IMR-90 (cell line): Measurements from ENCODE around the gene TAF4B. TPM values are rescaled to one million over a fixed set of nuclear protein-coding genes. Genes with fewer than 3 reads are reported as not detected.

Experiments
- ATAC-seq: fragments of 200-7000 bp; cut with Tn5 transposase; 2 replicates; pipeline ENCODE4 v1.9.1; 2020; ENCODE audit warnings: low read depth, mild to moderate bottlenecking, moderate library complexity
- BruUV-seq: library from RNA; stranded (reverse); fragments of 400-500 nt; replicated peaks from 2 replicates; lab custom pipeline; 2021; lab: Mats Ljungman, UMichigan
- CTCF ChIA-PET: fragments of 300-600 bp; formaldehyde crosslinking; extraction: SDS; loops from one replicate; lab custom pipeline; 2021; ENCODE audit warnings: antibody characterized with exemption; lab: Yijun Ruan, JAX
- POLR2A ChIA-PET: fragments of 300-600 bp; sonication (Branson Sonifier 250); formaldehyde crosslinking; loops from one replicate; lab custom pipeline; 2022; ENCODE audit warnings: antibody characterized with exemption; ENCODE audit not compliant: unreplicated experiment; lab: Charles Lee
- DNase-seq: peaks from one replicate; pipeline ENCODE4 v3.0.0; 2013
- H2AFZ ChIP-seq: replicated peaks from 2 replicates; pipeline ENCODE3; 2013; ENCODE audit warnings: low read length, mild to moderate bottlenecking; ENCODE audit not compliant: poor library complexity
- H2AK5ac ChIP-seq: 2 replicates; pipeline ENCODE4 v1.6.1; 2013; ENCODE audit warnings: low read depth, low read length, inconsistent platforms
- H2AK9ac ChIP-seq: replicated peaks from 2 replicates; pipeline ENCODE3; 2013; ENCODE audit warnings: mild to moderate bottlenecking, low read depth, low read length, moderate library complexity; ENCODE audit not compliant: poor library complexity
- H2BK120ac ChIP-seq: 2 replicates; pipeline ENCODE4 v1.6.1; 2013; ENCODE audit warnings: low read depth, low read length, inconsistent platforms
- H2BK15ac ChIP-seq: 3 replicates; pipeline ENCODE4 v1.6.1; 2013; ENCODE audit warnings: low read depth, low read length, inconsistent platforms
- H2BK20ac ChIP-seq: 2 replicates; pipeline ENCODE4 v1.6.1; 2013; ENCODE audit warnings: low read depth, mild to moderate bottlenecking, inconsistent platforms, low read length, moderate library complexity
- H2BK5ac ChIP-seq: 2 replicates; pipeline ENCODE4 v1.6.1; 2013; ENCODE audit warnings: mild to moderate bottlenecking, low read depth, low read length, inconsistent platforms; ENCODE audit not compliant: poor library complexity, severe bottlenecking
- H3K14ac ChIP-seq: replicated peaks from 2 replicates; pipeline ENCODE4 v1.6.1; 2013; ENCODE audit warnings: low read depth, low read length, inconsistent platforms
- H3K18ac ChIP-seq: 2 replicates; pipeline ENCODE4 v1.6.1; 2013; ENCODE audit warnings: low read depth, low read length, control low read depth
- H3K23ac ChIP-seq: 2 replicates; pipeline ENCODE4 v1.6.1; 2013; ENCODE audit warnings: low read depth, low read length, inconsistent platforms
- H3K27ac ChIP-seq: 2 replicates; pipeline ENCODE4 v1.5.1; 2013; ENCODE audit warnings: mild to moderate bottlenecking, control low read depth, low read length; ENCODE audit not compliant: insufficient read depth
- H3K27me3 ChIP-seq: 2 replicates; pipeline ENCODE4 v1.6.1; 2013; ENCODE audit warnings: low read length; ENCODE audit not compliant: control insufficient read depth, insufficient read depth
- H3K36me3 ChIP-seq: 2 replicates; pipeline ENCODE4 v1.6.1; 2013; ENCODE audit warnings: low read length, mixed read lengths; ENCODE audit not compliant: control insufficient read depth, insufficient read depth
- H3K4ac ChIP-seq: 2 replicates; pipeline ENCODE4 v1.6.1; 2013; ENCODE audit warnings: low read depth, low read length, inconsistent platforms
- H3K4me1 ChIP-seq: 2 replicates; pipeline ENCODE4 v1.6.1; 2013; ENCODE audit warnings: low read length, mixed read lengths; ENCODE audit not compliant: control insufficient read depth, insufficient read depth
- H3K4me2 ChIP-seq: 2 replicates; pipeline ENCODE4 v1.6.1; 2013; ENCODE audit warnings: low read depth, mild to moderate bottlenecking, control low read depth, low read length, moderate library complexity
- H3K4me3 ChIP-seq: 2 replicates; pipeline ENCODE4 v1.5.1; 2013; ENCODE audit warnings: low read depth, mild to moderate bottlenecking, control low read depth, low read length, moderate library complexity; ENCODE audit not compliant: insufficient read depth
- H3K56ac ChIP-seq: 2 replicates; pipeline ENCODE4 v1.6.1; 2013; ENCODE audit warnings: low read length, inconsistent platforms; ENCODE audit not compliant: insufficient read depth; ENCODE audit errors: extremely low read depth
- H3K79me1 ChIP-seq, 2 experiments: 2 replicates each; pipeline ENCODE4 v1.6.1; 2013; ENCODE audit warnings: low read length in 2 of 2, inconsistent platforms in 1 of 2, low read depth in 1 of 2
- H3K9ac ChIP-seq: 2 replicates; pipeline ENCODE4 v1.6.1; 2013; ENCODE audit warnings: low read depth, low read length, control low read depth
- H3K9me1 ChIP-seq: 2 replicates; pipeline ENCODE4 v1.6.1; 2013; ENCODE audit warnings: low read length, inconsistent platforms; ENCODE audit not compliant: insufficient read depth
- H3K9me3 ChIP-seq: 2 replicates; pipeline ENCODE4 v1.6.1; 2013; ENCODE audit warnings: low read length; ENCODE audit not compliant: control insufficient read depth, insufficient read depth
- H4K20me1 ChIP-seq: 2 replicates; pipeline ENCODE4 v1.6.1; 2013; ENCODE audit warnings: low read length, inconsistent platforms; ENCODE audit not compliant: insufficient read depth
- H4K5ac ChIP-seq: 2 replicates; pipeline ENCODE4 v1.6.1; 2013; ENCODE audit warnings: mild to moderate bottlenecking, low read depth, low read length, control low read depth
- H4K8ac ChIP-seq, 2 experiments: 2 replicates each; pipeline ENCODE4 v1.6.1; 2013; ENCODE audit warnings: low read depth in 2 of 2, low read length in 2 of 2, control low read depth in 1 of 2, inconsistent platforms in 1 of 2
- H4K91ac ChIP-seq: 2 replicates; pipeline ENCODE4 v1.6.1; 2013; ENCODE audit warnings: low read depth, low read length, inconsistent platforms; ENCODE audit not compliant: insufficient read depth
- CEBPB ChIP-seq: IDR thresholded peaks from 2 replicates; pipeline ENCODE4 v1.6.1; 2012; ENCODE audit warnings: low read depth, low read length, improper control_type of control experiment
- NFE2L2 ChIP-seq: fragments of 150-350 bp; IDR thresholded peaks from 2 replicates; pipeline ENCODE4 v1.6.1; 2016; ENCODE audit warnings: low read depth, mild to moderate bottlenecking, low read length
- WGBS, 2 experiments: methylation state at CpG; one replicate each; pipeline versions ENCODE4 v1.1.5 to v1.1.7; 2013; ENCODE audit warnings: missing lambda C conversion rate in 2 of 2; ENCODE audit not compliant: insufficient read length in 1 of 2; ENCODE audit errors: extremely low coverage in 2 of 2; 5-methylcytosine and 5-hydroxymethylcytosine counted together
- dilution Hi-C: fragments of 300-500 bp; cut with HindIII; formaldehyde crosslinking; loops from one replicate; pipeline ENCODE4 v1.14.3; 2018; ENCODE audit warnings: low sequenced_read_pairs; ENCODE audit not compliant: unreplicated experiment
- in situ Hi-C: fragments of 300-500 bp; cut with MboI; formaldehyde crosslinking; loops from 3 replicates; pipeline ENCODE4 v1.14.3; 2019; ENCODE audit warnings: low sequenced_read_pairs, inconsistent platforms, mixed read lengths
- intact Hi-C: fragments of 100-400 bp; cut with micrococcal nuclease; formaldehyde crosslinking; loops from 2 replicates; pipeline ENCODE4 v1.10.0; 2022
- polyA plus RNA-seq, 3 experiments: library from polyadenylated mRNA; depleted of rRNA; stranded (reverse); fragments of >200 nt; gene quantifications; 2 replicates each; pipeline ENCODE4 v1.2.3, GENCODE V29; 2012; ENCODE audit warnings: low replicate concordance in 1 of 3
- total RNA-seq: library from RNA; depleted of rRNA; stranded (reverse); fragments of >200 nt; gene quantifications from 2 replicates; pipeline ENCODE4 v1.2.3, GENCODE V29; 2012
- TF ChIP-seq, protein P1 (sequence below): conservative IDR thresholded peaks from 2 replicates; pipeline ENCODE4 v1.5.1; 2012; ENCODE audit warnings: mild to moderate bottlenecking, low read depth, low read length, improper control_type of control experiment

TAF4B gene
- total and polyA plus RNA-seq, 2 of the 4 experiments (the other 2 are of a cell fraction), result 0.38 to 1.1 TPM

GRCh38 chr18:26309281-26309680 is 83.0 kb downstream of the TAF4B start:
- Histone ChIP-seq H3K27ac (no peak overlapping the region), H2BK5ac (no peak overlapping the region), H4K91ac (no peak overlapping the region), H3K18ac (no peak overlapping the region), H4K5ac (no peak overlapping the region), H2BK120ac (no peak overlapping the region), H3K4ac (no peak overlapping the region), H3K9me3 (no peaks in the 10 kb centered on the region), H4K20me1 (no peaks in the 10 kb centered on the region), H3K23ac (no peak overlapping the region), H3K4me3 (no peak overlapping the region), H3K56ac (no peak overlapping the region), H2BK15ac (no peak overlapping the region), H3K9me1 (no peaks in the 10 kb centered on the region), H2AK9ac (no peak overlapping the region), H2AK5ac (no peak overlapping the region), H3K14ac (no peak overlapping the region), H3K4me1 (no peaks in the 10 kb centered on the region), H2AFZ (no peak overlapping the region), H4K8ac (no peak overlapping the region), H3K79me1 (no peaks in the 10 kb centered on the region), H3K4me2 (no peak overlapping the region), H3K9ac (no peak overlapping the region), H3K36me3 (no peaks in the 10 kb centered on the region), H2BK20ac (no peak overlapping the region), H3K27me3 (no peaks in the 10 kb centered on the region)
- POLR2A ChIA-PET, result interaction anchor here (0.6 kb wide), 1 partner anchor 1433 kb away, joined by 16 read pairs; no protein-coding TSS in a partner anchor
- in situ Hi-C loops, result loop anchor here (10.0 kb wide), 1 partner anchor 1286 kb away; no protein-coding TSS in a partner anchor
- DNase-seq (peak; percentile 60), ATAC-seq (no peak)
- intact Hi-C loops, result loop anchor here (5.0 kb wide), 2 partner anchors 238 to 693 kb away; partner anchors contain the start of gene KCTD1
- no TSS peak for BruUV-seq
- dilution Hi-C loops, result no loop called here
- TF ChIP-seq, protein P1, sequence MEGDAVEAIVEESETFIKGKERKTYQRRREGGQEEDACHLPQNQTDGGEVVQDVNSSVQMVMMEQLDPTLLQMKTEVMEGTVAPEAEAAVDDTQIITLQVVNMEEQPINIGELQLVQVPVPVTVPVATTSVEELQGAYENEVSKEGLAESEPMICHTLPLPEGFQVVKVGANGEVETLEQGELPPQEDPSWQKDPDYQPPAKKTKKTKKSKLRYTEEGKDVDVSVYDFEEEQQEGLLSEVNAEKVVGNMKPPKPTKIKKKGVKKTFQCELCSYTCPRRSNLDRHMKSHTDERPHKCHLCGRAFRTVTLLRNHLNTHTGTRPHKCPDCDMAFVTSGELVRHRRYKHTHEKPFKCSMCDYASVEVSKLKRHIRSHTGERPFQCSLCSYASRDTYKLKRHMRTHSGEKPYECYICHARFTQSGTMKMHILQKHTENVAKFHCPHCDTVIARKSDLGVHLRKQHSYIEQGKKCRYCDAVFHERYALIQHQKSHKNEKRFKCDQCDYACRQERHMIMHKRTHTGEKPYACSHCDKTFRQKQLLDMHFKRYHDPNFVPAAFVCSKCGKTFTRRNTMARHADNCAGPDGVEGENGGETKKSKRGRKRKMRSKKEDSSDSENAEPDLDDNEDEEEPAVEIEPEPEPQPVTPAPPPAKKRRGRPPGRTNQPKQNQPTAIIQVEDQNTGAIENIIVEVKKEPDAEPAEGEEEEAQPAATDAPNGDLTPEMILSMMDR, result no peak
- TF ChIP-seq NFE2L2 (peak; percentile 16; the same call in 1 of the 2 replicates), CEBPB (peak; percentile 86)
- no CpG with 5 or more reads among the region's 1 CpG for WGBS, 2 experiments
- CTCF ChIA-PET, result interaction anchor here (0.7 kb wide), 1 partner anchor 1290 kb away, joined by 3 read pairs; no protein-coding TSS in a partner anchor
